GM18502 (cell line): ENCODE data around the gene DIRAS2.

ENCODE experiments used
- ATAC-seq: cut with Tn5 transposase; IDR thresholded peaks from one replicate; pipeline ENCODE4 v1.9.1; 2021; ENCODE audit warnings: mild to moderate bottlenecking; ENCODE audit not compliant: unreplicated experiment, poor library complexity

DIRAS2 gene

GRCh38 chr9:90616806-90617205 lies 25.8 kb downstream of the DIRAS2 start:
- ATAC-seq = no peak

- no peak for ATAC-seq
Measured at GRCh38 chr9:90613502-90613901, 29.1 kb downstream of the DIRAS2 start.

- ATAC-seq = no peak
Measured at GRCh38 chr9:90612957-90613356, 29.7 kb downstream of the DIRAS2 start.

GRCh38 chr9:90611568-90611967 lies 31.1 kb downstream of the DIRAS2 start:
- no peak for ATAC-seq

GRCh38 chr9:90611121-90611520 lies 31.5 kb downstream of the DIRAS2 start:
- ATAC-seq = no peak

GRCh38 chr9:90607701-90608516 lies 34.7 kb downstream of the DIRAS2 start:
- ATAC-seq = no peak

- ATAC-seq = no peak
Measured at GRCh38 chr9:90600029-90600428, 42.6 kb downstream of the DIRAS2 start.

GRCh38 chr9:90598191-90598590 lies 44.4 kb downstream of the DIRAS2 start:
- no peak for ATAC-seq

GRCh38 chr9:90593646-90594045 lies 49.0 kb downstream of the DIRAS2 start:
- no peak for ATAC-seq

GRCh38 chr9:90580576-90580975 lies 62.0 kb downstream of the DIRAS2 start:
- no peak for ATAC-seq

- ATAC-seq = no peak
Measured at GRCh38 chr9:90579181-90579580, 63.4 kb downstream of the DIRAS2 start.

GRCh38 chr9:90578126-90578815 lies 64.4 kb downstream of the DIRAS2 start:
- no peak for ATAC-seq

GRCh38 chr9:90569511-90569910 lies 73.1 kb downstream of the DIRAS2 start:
- ATAC-seq = no peak

GRCh38 chr9:90568667-90569066 lies 74.0 kb downstream of the DIRAS2 start:
- no peak for ATAC-seq

GRCh38 chr9:90562229-90562628 lies 80.4 kb downstream of the DIRAS2 start:
- no peak for ATAC-seq
